Activated CD4-positive, alpha-beta T cell treated with anti-CD3 and anti-CD28 coated beads, Interleukin-2, amount 10 ng/mL, durations not matched to agents 7 days and 5 days (primary cell): ENCODE results near the gene CNTF. TPM values are rescaled to one million over a fixed set of nuclear protein-coding genes. Genes with fewer than 3 reads are reported as not detected.

Experiments
- CTCF ChIA-PET: fragments of 350-600 bp; sonication (Branson Sonifier 250); formaldehyde crosslinking; loops from one replicate; lab custom pipeline; 2021; ENCODE audit warnings: antibody characterized with exemption; lab: Charles Lee
- POLR2A ChIA-PET: fragments of 350-600 bp; sonication (Branson Sonifier 250); formaldehyde crosslinking; loops from one replicate; lab custom pipeline; 2021; ENCODE audit warnings: antibody characterized with exemption; lab: Charles Lee
- DNase-seq: peaks from one replicate; pipeline ENCODE4 v3.0.0-alpha.2; 2020
- H3K27ac Mint-ChIP-seq: one replicate; pipeline ENCODE4 v1.8.0; 2021; ENCODE audit warnings: mild to moderate bottlenecking, moderate library complexity, mixed read lengths
- H3K27me3 Mint-ChIP-seq: one replicate; pipeline ENCODE4 v1.8.0; 2021; ENCODE audit warnings: mixed read lengths
- H3K36me3 Mint-ChIP-seq: one replicate; pipeline ENCODE4 v1.8.0; 2021; ENCODE audit warnings: low read depth, mixed read lengths
- H3K4me1 Mint-ChIP-seq: one replicate; pipeline ENCODE4 v1.8.0; 2021; ENCODE audit warnings: mixed read lengths
- H3K4me3 Mint-ChIP-seq: one replicate; pipeline ENCODE4 v1.8.0; 2021; ENCODE audit warnings: mild to moderate bottlenecking, moderate library complexity, mixed read lengths
- H3K9me3 Mint-ChIP-seq: one replicate; pipeline ENCODE4 v1.8.0; 2021; ENCODE audit warnings: mixed read lengths
- total RNA-seq, 2 experiments: library from RNA; stranded (reverse); gene quantifications; one replicate each; pipeline ENCODE4 v1.2.3, GENCODE V29; 2021

The CNTF gene
- total RNA-seq, 2 experiments from 2014 or later = 2.9 to 3.7 TPM

- no peak overlapping the region for H3K27ac Mint-ChIP-seq
- H3K9me3 Mint-ChIP-seq = no peaks in the 10 kb centered on the region
- H3K36me3 Mint-ChIP-seq = no peaks in the 10 kb centered on the region
- no peaks in the 10 kb centered on the region for H3K27me3 Mint-ChIP-seq
- POLR2A ChIA-PET = no interaction called here
- no peak overlapping the region for H3K4me3 Mint-ChIP-seq
- H3K4me1 Mint-ChIP-seq = peaks cover 14% of the 10 kb centered on the region
- DNase-seq = no peak
- CTCF ChIA-PET = interaction anchor here (0.6 to 1.0 kb wide), 2 partner anchors 15 to 499 kb away, joined by 3 read pairs; no protein-coding TSS in a partner anchor
Measured at GRCh38 chr11:58636587-58636986, 14.1 kb downstream of the CNTF start.

GRCh38 chr11:58637371-58637770, 14.9 kb downstream of the CNTF start:
- Mint-ChIP-seq H3K27ac (no peak overlapping the region), H3K27me3 (no peaks in the 10 kb centered on the region), H3K4me1 (peaks cover 14% of the 10 kb centered on the region), H3K9me3 (no peaks in the 10 kb centered on the region), H3K36me3 (no peaks in the 10 kb centered on the region), H3K4me3 (no peak overlapping the region)
- no peak for DNase-seq
- ChIA-PET CTCF (interaction anchor here (0.6 to 1.0 kb wide), 3 partner anchors 11 to 498 kb away, joined by 3 read pairs; no protein-coding TSS in a partner anchor), POLR2A (no interaction called here)

GRCh38 chr11:58639103-58639502, 16.6 kb downstream of the CNTF start:
- Mint-ChIP-seq H3K27me3 (no peaks in the 10 kb centered on the region), H3K9me3 (no peaks in the 10 kb centered on the region), H3K27ac (no peak overlapping the region), H3K4me3 (no peak overlapping the region), H3K4me1 (peaks cover 14% of the 10 kb centered on the region), H3K36me3 (no peaks in the 10 kb centered on the region)
- DNase-seq = no peak
- ChIA-PET POLR2A (no interaction called here), CTCF (interaction anchor here (0.9 to 1.7 kb wide), 3 partner anchors 10 to 71 kb away, joined by 3 to 5 read pairs (median 3); no protein-coding TSS in a partner anchor)

GRCh38 chr11:58639669-58640068, 17.2 kb downstream of the CNTF start:
- H3K36me3 Mint-ChIP-seq = no peaks in the 10 kb centered on the region
- H3K27me3 Mint-ChIP-seq = no peaks in the 10 kb centered on the region
- no peak for DNase-seq
- ChIA-PET CTCF (interaction anchor here (1.1 to 1.7 kb wide), 3 partner anchors 10 to 72 kb away, joined by 3 to 5 read pairs (median 4); no protein-coding TSS in a partner anchor), POLR2A (no interaction called here)
- no peak overlapping the region for H3K4me3 Mint-ChIP-seq
- H3K9me3 Mint-ChIP-seq = no peaks in the 10 kb centered on the region
- H3K4me1 Mint-ChIP-seq = peaks cover 14% of the 10 kb centered on the region
- H3K27ac Mint-ChIP-seq = no peak overlapping the region

- ChIA-PET POLR2A (no interaction called here), CTCF (interaction anchor here (0.6 to 1.7 kb wide), 3 partner anchors 11 to 170 kb away, joined by 3 to 5 read pairs (median 4); no protein-coding TSS in a partner anchor)
- Mint-ChIP-seq H3K27ac (peak overlapping the region; percentile 48), H3K36me3 (no peaks in the 10 kb centered on the region), H3K9me3 (peaks cover 3% of the 10 kb centered on the region), H3K4me3 (no peak overlapping the region), H3K27me3 (no peaks in the 10 kb centered on the region), H3K4me1 (peaks cover 14% of the 10 kb centered on the region)
- DNase-seq = no peak
Measured at GRCh38 chr11:58640386-58641023, 18.0 kb downstream of the CNTF start.

- Mint-ChIP-seq H3K27me3 (no peaks in the 10 kb centered on the region), H3K36me3 (peaks cover 1% of the 10 kb centered on the region), H3K27ac (no peak overlapping the region), H3K4me3 (no peak overlapping the region), H3K9me3 (peaks cover 7% of the 10 kb centered on the region), H3K4me1 (peaks cover 14% of the 10 kb centered on the region)
- DNase-seq = no peak
- ChIA-PET CTCF (interaction anchor here (0.9 to 1.2 kb wide), 2 partner anchors 11 to 12 kb away, joined by 3 read pairs; no protein-coding TSS in a partner anchor), POLR2A (no interaction called here)
Measured at GRCh38 chr11:58641341-58641740, 18.9 kb downstream of the CNTF start.

GRCh38 chr11:58641803-58642581, 19.5 kb downstream of the CNTF start:
- no peak overlapping the region for H3K27ac Mint-ChIP-seq
- no peak overlapping the region for H3K4me3 Mint-ChIP-seq
- no peaks in the 10 kb centered on the region for H3K27me3 Mint-ChIP-seq
- H3K4me1 Mint-ChIP-seq = peaks cover 14% of the 10 kb centered on the region
- ChIA-PET POLR2A (no interaction called here), CTCF (interaction anchor here (0.9 to 1.2 kb wide), 2 partner anchors 11 to 13 kb away, joined by 3 read pairs; no protein-coding TSS in a partner anchor)
- H3K9me3 Mint-ChIP-seq = peaks cover 11% of the 10 kb centered on the region
- no peak for DNase-seq
- H3K36me3 Mint-ChIP-seq = peaks cover 3% of the 10 kb centered on the region

- Mint-ChIP-seq H3K36me3 (peaks cover 3% of the 10 kb centered on the region), H3K9me3 (peaks cover 11% of the 10 kb centered on the region), H3K27ac (no peak overlapping the region), H3K4me1 (peaks cover 8% of the 10 kb centered on the region), H3K4me3 (no peak overlapping the region), H3K27me3 (no peaks in the 10 kb centered on the region)
- ChIA-PET CTCF (interaction anchor here (1.6 kb wide), 1 partner anchor 16 kb away, joined by 4 read pairs; no protein-coding TSS in a partner anchor), POLR2A (no interaction called here)
- DNase-seq = no peak
Measured at GRCh38 chr11:58645854-58646253, 23.4 kb downstream of the CNTF start.

GRCh38 chr11:58647141-58647699, 24.8 kb downstream of the CNTF start:
- Mint-ChIP-seq H3K4me1 (peaks cover 4% of the 10 kb centered on the region), H3K27me3 (no peaks in the 10 kb centered on the region), H3K4me3 (no peak overlapping the region), H3K27ac (no peak overlapping the region), H3K36me3 (peaks cover 3% of the 10 kb centered on the region), H3K9me3 (peaks cover 11% of the 10 kb centered on the region)
- no peak for DNase-seq
- ChIA-PET CTCF (interaction anchor here (0.6 to 1.6 kb wide), 5 partner anchors 9 to 293 kb away, joined by 3 to 5 read pairs (median 3); no protein-coding TSS in a partner anchor), POLR2A (no interaction called here)

- H3K4me1 Mint-ChIP-seq = peaks cover 4% of the 10 kb centered on the region
- peaks cover 11% of the 10 kb centered on the region for H3K9me3 Mint-ChIP-seq
- no peak for DNase-seq
- no peak overlapping the region for H3K27ac Mint-ChIP-seq
- no peaks in the 10 kb centered on the region for H3K27me3 Mint-ChIP-seq
- peaks cover 3% of the 10 kb centered on the region for H3K36me3 Mint-ChIP-seq
- POLR2A ChIA-PET = no interaction called here
- H3K4me3 Mint-ChIP-seq = no peak overlapping the region
- CTCF ChIA-PET = interaction anchor here (0.6 to 1.1 kb wide), 3 partner anchors 10 to 76 kb away, joined by 3 read pairs; no protein-coding TSS in a partner anchor
Measured at GRCh38 chr11:58647866-58648265, 25.4 kb downstream of the CNTF start.

GRCh38 chr11:58649623-58650022, 27.2 kb downstream of the CNTF start:
- no peak for DNase-seq
- Mint-ChIP-seq H3K4me3 (no peak overlapping the region), H3K9me3 (peaks cover 11% of the 10 kb centered on the region), H3K4me1 (peaks cover 10% of the 10 kb centered on the region), H3K27ac (no peak overlapping the region), H3K36me3 (peaks cover 3% of the 10 kb centered on the region), H3K27me3 (no peaks in the 10 kb centered on the region)
- CTCF ChIA-PET = no interaction called here
- POLR2A ChIA-PET = no interaction called here

GRCh38 chr11:58650496-58650895, 28.0 kb downstream of the CNTF start:
- Mint-ChIP-seq H3K36me3 (peaks cover 3% of the 10 kb centered on the region), H3K9me3 (peaks cover 8% of the 10 kb centered on the region), H3K4me1 (peaks cover 11% of the 10 kb centered on the region), H3K27me3 (no peaks in the 10 kb centered on the region), H3K27ac (no peak overlapping the region), H3K4me3 (no peak overlapping the region)
- POLR2A ChIA-PET = interaction anchor here (0.6 kb wide), 1 partner anchor 267 kb away, joined by 5 read pairs; no protein-coding TSS in a partner anchor
- DNase-seq = no peak
- CTCF ChIA-PET = no interaction called here
